ENCODE measurements around the gene PCSK4. TPM values are rescaled to one million over a fixed set of nuclear protein-coding genes. Genes with fewer than 3 reads are reported as not detected.
A peak's percentile ranks its signal among the peaks of the same experiment; 100 is the strongest.

The PCSK4 gene
- total RNA-seq, 1 donor from 2014 or later = 7.4 TPM

DNA sequence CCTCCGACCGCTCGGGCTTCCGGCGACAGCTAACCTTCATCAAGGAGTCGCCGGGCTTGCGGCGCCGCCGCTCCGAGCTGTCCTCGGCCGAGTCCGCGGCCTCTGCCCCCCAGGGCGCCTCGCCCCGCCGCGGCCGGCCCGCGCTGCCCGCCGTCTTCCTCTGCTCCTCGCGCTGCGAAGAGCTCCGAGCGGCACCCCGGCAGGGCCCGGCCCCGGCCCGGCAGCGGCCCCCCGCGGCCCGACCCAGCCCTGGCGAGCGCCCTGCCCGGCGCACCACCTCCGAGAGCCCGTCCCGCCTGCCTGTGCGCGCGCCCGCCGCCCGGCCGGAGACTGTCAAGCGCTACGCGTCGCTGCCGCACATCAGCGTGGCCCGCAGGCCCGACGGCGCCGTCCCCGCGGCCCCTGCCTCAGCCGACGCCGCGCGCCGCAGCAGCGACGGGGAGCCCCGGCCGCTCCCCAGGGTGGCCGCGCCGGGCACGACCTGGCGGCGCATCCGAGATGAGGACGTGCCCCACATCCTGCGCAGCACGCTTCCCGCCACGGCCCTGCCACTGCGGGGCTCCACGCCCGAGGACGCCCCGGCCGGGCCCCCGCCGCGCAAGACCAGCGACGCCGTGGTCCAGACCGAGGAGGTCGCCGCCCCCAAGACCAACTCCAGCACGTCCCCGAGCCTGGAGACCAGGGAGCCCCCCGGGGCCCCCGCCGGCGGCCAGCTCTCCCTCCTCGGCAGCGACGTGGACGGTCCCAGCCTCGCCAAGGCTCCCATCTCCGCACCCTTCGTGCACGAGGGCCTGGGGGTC, 20.7 kb downstream of the PCSK4 start:
- H3K27me3 ChIP-seq (ENCODE audit: low read depth) = peaks cover 83% of the 10 kb centered on the region
- H3K4me1 ChIP-seq = peaks cover 73% of the 10 kb centered on the region

DNA sequence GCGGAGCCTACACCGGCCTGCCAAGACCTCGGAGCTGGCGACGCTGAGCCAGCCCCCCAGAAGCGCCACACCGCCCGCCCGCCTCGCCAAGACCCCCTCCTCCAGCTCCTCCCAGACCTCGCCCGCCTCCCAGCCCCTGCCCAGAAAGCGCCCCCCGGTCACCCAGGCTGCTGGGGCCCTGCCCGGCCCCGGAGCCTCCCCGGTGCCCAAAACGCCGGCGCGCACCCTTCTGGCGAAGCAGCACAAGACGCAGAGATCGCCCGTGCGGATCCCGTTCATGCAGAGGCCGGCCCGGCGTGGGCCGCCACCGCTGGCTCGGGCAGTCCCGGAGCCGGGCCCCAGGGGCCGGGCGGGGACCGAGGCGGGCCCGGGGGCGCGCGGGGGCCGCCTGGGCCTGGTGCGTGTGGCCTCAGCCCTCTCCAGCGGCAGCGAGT, 21.3 kb downstream of the PCSK4 start:
- H3K4me1 ChIP-seq = peaks cover 73% of the 10 kb centered on the region
- H3K4me3 ChIP-seq = peak overlapping the region; percentile 3
- DNase-seq = no peak

More for the DNA sequence above, 20.7 kb downstream of the PCSK4 start:
- H3K4me3 ChIP-seq = peak overlapping the region; percentile 54
- no peaks in the 10 kb centered on the region for H3K9me3 ChIP-seq
- DNase-seq (peak; percentile 34), ATAC-seq (no peak)
- TF ChIP-seq, protein P1, sequence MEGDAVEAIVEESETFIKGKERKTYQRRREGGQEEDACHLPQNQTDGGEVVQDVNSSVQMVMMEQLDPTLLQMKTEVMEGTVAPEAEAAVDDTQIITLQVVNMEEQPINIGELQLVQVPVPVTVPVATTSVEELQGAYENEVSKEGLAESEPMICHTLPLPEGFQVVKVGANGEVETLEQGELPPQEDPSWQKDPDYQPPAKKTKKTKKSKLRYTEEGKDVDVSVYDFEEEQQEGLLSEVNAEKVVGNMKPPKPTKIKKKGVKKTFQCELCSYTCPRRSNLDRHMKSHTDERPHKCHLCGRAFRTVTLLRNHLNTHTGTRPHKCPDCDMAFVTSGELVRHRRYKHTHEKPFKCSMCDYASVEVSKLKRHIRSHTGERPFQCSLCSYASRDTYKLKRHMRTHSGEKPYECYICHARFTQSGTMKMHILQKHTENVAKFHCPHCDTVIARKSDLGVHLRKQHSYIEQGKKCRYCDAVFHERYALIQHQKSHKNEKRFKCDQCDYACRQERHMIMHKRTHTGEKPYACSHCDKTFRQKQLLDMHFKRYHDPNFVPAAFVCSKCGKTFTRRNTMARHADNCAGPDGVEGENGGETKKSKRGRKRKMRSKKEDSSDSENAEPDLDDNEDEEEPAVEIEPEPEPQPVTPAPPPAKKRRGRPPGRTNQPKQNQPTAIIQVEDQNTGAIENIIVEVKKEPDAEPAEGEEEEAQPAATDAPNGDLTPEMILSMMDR (IDR thresholded peaks at IDR 0.05) = no peak
- intact Hi-C loops (cut with DNase I) = no loop called here
- H3K27ac ChIP-seq = no peak overlapping the region
- peaks cover 4% of the 10 kb centered on the region for H3K36me3 ChIP-seq

DNA sequence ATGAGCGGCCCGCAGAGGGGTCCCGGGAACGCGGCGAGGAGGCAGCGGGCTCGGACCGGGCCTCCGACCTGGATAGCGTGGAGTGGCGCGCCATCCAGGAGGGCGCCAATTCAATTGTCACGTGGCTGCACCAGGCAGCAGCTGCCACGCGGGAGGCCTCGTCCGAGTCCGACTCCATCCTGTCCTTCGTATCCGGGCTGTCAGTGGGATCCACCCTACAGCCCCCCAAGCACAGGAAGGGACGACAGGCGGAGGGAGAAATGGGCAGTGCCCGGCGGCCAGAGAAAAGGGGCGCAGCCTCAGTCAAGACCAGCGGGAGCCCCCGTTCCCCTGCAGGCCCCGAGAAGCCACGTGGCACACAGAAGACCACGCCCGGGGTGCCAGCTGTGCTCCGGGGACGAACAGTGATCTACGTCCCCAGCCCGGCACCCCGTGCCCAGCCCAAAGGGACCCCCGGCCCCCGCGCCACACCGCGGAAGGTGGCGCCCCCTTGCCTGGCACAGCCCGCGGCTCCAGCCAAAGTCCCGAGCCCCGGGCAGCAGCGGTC, 21.8 kb downstream of the PCSK4 start:
- H3K4me3 ChIP-seq = peak overlapping the region; percentile 3
- intact Hi-C loops (cut with DNase I) = no loop called here
- TF ChIP-seq, protein P1 (IDR thresholded peaks at IDR 0.05) = no peak
- no peaks in the 10 kb centered on the region for H3K9me3 ChIP-seq
- H3K27ac ChIP-seq = no peak overlapping the region
- peaks cover 81% of the 10 kb centered on the region for H3K27me3 ChIP-seq (ENCODE audit: low read depth)
- ATAC-seq = no peak
- H3K4me1 ChIP-seq = peaks cover 73% of the 10 kb centered on the region
- DNase-seq = no peak
- no peaks in the 10 kb centered on the region for H3K36me3 ChIP-seq

More for the DNA sequence above, 21.3 kb downstream of the PCSK4 start:
- TF ChIP-seq, protein P1 (IDR thresholded peaks at IDR 0.05) = no peak
- Histone ChIP-seq H3K27me3 (ENCODE audit: low read depth) (peaks cover 83% of the 10 kb centered on the region), H3K27ac (no peak overlapping the region), H3K9me3 (no peaks in the 10 kb centered on the region), H3K36me3 (no peaks in the 10 kb centered on the region)
- intact Hi-C loops (cut with DNase I) = no loop called here
- ATAC-seq = no peak

DNA sequence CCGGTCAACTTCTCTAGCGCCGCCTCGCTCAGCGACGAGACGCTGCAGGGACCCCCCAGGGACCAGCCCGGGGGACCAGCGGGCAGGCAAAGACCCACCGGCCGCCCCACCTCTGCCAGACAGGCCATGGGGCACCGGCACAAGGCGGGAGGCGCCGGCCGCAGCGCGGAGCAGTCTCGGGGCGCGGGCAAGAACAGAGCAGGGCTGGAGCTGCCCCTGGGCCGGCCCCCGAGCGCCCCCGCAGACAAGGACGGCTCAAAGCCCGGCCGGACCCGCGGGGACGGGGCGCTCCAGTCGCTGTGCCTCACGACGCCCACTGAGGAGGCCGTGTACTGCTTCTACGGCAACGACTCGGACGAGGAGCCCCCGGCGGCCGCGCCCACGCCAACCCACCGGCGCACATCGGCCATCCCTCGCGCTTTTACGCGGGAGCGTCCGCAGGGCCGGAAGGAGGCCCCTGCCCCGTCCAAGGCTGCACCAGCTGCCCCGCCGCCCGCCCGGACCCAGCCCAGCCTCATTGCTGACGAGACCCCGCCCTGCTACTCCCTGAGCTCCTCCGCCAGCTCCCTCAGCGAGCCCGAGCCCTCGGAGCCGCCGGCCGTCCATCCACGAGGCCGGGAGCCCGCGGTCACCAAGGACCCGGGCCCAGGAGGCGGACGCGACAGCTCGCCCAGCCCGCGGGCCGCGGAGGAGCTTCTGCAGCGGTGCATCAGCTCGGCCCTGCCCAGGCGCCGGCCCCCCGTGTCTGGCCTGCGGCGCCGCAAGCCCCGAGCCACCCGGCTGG, 22.5 kb downstream of the PCSK4 start:
- Histone ChIP-seq H3K4me1 (peaks cover 70% of the 10 kb centered on the region), H3K27me3 (ENCODE audit: low read depth) (peaks cover 74% of the 10 kb centered on the region), H3K9me3 (no peaks in the 10 kb centered on the region), H3K27ac (no peak overlapping the region), H3K4me3 (no peak overlapping the region), H3K36me3 (no peaks in the 10 kb centered on the region)
- intact Hi-C loops (cut with DNase I) = no loop called here
- ATAC-seq = no peak
- no peak for DNase-seq
- TF ChIP-seq, protein P1 (IDR thresholded peaks at IDR 0.05) = no peak

DNA sequence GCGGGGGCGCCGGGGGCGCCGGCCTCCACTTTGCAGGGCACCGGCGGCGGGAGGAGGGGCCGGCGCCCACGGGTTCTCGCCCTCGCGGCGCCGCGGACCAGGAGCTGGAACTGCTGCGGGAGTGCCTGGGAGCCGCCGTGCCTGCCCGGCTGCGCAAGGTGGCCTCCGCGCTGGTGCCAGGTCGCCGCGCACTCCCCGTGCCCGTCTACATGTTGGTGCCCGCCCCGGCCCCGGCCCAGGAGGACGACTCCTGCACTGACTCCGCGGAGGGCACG, 23.0 kb downstream of the PCSK4 start:
- Histone ChIP-seq H3K27ac (no peak overlapping the region), H3K4me3 (no peak overlapping the region), H3K27me3 (ENCODE audit: low read depth) (peaks cover 69% of the 10 kb centered on the region), H3K9me3 (no peaks in the 10 kb centered on the region), H3K4me1 (peaks cover 65% of the 10 kb centered on the region), H3K36me3 (no peaks in the 10 kb centered on the region)
- ATAC-seq = no peak
- TF ChIP-seq, protein P1 (IDR thresholded peaks at IDR 0.05) = no peak
- DNase-seq = no peak
- intact Hi-C loops (cut with DNase I) = no loop called here

Data from lower lobe of right lung (tissue), 2 donors.